Choroid plexus epithelial cell (primary cell): ENCODE data around the gene PECR.
A peak's percentile ranks its signal among the peaks of the same experiment; 100 is the strongest.

Experiments
- DNase-seq: peaks from one replicate; pipeline ENCODE4 v3.0.0-alpha.2; 2010; ENCODE audit warnings: low read depth
- H3K4me3 ChIP-seq: 2 replicates; pipeline ENCODE4 v1.5.1; 2011; ENCODE audit warnings: low read depth, mild to moderate bottlenecking, control low read depth, low read length, moderate library complexity
- CTCF ChIP-seq: conservative IDR thresholded peaks from 2 replicates; pipeline ENCODE4 v1.5.1; 2011; ENCODE audit warnings: low read depth, mild to moderate bottlenecking, control low read depth, inconsistent platforms, low read length, moderate library complexity

Gene PECR

GRCh38 chr2:216033403-216033802 lies 48.2 kb downstream of the PECR start:
- no peak for TF ChIP-seq CTCF
- DNase-seq = no peak
- H3K4me3 ChIP-seq = no peak overlapping the region

- no peak overlapping the region for H3K4me3 ChIP-seq
- TF ChIP-seq CTCF = no peak
- DNase-seq = peak; percentile 75
These were observed 49.5 kb downstream of the PECR start for GRCh38 chr2:216031960-216032689.

GRCh38 chr2:216030216-216030615 lies 51.4 kb downstream of the PECR start:
- no peak overlapping the region for H3K4me3 ChIP-seq
- no peak for DNase-seq
- TF ChIP-seq CTCF = no peak

DNA sequence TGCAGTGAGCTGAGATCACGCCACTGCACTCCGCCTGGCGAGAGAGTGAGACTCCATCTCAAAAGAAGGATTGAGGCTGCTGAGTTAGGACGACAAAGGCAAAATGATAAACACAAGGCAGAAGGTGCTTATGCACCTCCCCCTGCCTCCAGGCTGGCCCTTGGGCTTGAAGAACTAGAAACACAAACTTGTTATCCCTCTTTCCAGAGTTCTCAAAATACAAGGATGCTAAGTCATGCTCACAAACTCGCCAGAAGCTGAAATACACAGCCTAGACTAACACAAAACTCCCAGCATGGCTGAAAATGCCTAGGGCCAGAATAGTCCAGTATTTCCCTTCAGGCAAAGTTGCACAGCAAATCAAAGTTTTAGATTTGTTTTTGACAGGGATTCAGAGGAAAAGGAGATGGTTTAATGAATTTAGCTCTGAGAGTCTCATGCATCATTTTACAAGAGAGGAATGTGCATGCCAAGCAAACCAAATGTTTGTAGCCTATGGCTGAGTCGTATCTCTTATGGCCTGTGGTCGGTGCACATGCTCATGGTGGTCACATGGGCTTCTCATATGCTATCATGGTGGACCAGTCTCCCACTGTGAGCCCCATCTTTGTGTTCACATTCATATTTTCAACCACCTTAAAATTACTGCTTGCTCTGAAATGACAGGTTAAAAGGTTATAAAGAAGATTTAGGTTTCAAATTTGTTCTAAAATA lies 52.0 kb downstream of the PECR start:
- DNase-seq = peak; percentile 42
- no peak for TF ChIP-seq CTCF
- no peak overlapping the region for H3K4me3 ChIP-seq

DNA sequence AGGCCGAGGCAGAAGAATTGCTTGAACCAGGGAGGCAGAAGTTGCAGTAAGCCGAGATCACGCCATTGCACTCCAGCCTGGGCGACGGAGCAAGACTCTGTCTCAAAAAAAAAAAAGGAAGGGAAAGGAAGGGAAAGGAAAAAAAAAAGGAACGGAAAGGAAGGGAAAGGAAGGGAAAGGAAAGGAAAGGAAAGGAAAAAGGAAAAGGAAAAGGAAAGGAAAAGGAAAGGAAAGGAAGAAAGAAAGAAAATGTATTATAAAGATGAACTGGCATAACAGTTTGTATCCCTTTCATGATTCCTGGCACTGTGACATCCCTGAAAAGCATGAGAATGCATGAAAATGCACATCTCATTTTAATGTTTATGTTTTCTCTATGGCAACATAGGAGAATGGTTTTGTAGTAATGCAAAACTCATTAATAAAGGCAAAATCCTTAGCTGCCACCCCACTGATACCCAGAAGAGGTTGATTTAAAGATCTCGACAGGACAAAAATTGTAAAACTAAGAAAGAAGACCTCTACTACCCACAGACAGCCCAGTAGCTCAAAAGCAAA lies 56.8 kb downstream of the PECR start:
- H3K4me3 ChIP-seq = no peak overlapping the region
- no peak for TF ChIP-seq CTCF
- DNase-seq = no peak

GRCh38 chr2:216023055-216023648 lies 58.5 kb downstream of the PECR start:
- peak; percentile 76 for TF ChIP-seq CTCF
- DNase-seq = peak; percentile 78
- no peak overlapping the region for H3K4me3 ChIP-seq
